Tongue (tissue), 2 donors: ENCODE data around the gene FAM210B. TPM values are rescaled to one million over a fixed set of nuclear protein-coding genes. Genes with fewer than 3 reads are reported as not detected.
"Not testable (repeated sequence)": the region's sequence is repeated elsewhere in the genome, so short reads cannot be mapped to it uniquely, and the experiment has no call there.

ENCODE experiments used
- DNase-seq: peaks from one replicate; pipeline ENCODE4 v3.0.0-alpha.2; 2015
- total RNA-seq: library from RNA; depleted of rRNA; stranded (reverse); fragments of >200 nt; gene quantifications from one replicate; pipeline ENCODE4 v1.2.3, GENCODE V29; 2014

Gene FAM210B, protein sequence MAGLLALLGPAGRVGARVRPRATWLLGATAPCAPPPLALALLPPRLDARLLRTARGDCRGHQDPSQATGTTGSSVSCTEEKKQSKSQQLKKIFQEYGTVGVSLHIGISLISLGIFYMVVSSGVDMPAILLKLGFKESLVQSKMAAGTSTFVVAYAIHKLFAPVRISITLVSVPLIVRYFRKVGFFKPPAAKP
- total RNA-seq, result 36.1 TPM

DNA sequence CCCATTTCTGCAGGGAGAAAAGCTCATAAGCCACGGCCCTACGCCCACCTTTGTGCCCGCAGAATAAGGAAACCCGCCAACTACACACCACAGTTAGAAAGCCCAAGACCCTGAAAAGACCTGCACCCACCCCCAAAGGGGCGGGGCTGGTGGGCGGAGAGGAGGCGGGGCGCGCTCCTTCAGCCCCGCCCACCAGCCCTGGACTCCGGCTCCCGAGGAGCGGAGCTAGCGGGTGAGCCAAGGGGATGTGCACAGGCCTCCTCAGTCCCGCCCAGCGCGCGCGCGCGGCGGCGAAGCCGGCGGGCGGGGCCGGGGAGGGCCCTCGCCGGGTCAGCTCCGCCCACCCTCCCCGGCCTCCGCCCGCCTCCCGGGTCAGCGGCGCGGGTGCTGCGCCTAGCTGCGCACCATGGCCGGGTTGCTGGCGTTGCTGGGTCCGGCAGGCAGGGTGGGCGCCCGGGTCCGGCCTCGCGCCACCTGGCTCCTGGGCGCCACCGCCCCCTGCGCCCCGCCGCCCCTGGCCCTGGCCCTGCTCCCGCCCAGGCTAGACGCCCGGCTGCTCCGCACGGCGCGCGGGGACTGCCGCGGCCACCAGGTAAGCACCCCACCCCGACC lies at the start of gene FAM210B:
FAM210B (plus strand) TSS at position 375 of the 612 bp plus-strand sequence; CDS start at position 407, 32 bp downstream.
- peak; percentile 95 for DNase-seq

DNA sequence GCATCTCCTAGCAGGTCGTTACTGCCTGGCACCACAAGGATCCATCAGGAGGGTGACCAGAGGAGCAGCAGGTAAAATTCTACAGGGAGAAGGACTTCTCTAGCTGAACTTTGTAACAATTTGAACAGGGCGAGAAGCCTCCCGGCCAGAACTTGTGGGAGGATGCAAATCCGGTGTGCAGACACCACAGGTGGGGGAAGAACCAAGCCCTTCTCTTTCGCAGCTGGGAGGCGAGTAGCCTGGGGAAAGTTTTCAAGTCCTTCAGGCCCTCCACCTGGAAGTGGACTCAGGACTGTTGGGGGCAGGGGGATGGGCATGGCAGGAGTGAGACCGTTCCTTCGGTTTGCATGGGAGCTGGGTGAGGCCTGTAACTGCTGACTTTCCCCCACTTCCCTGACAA lies 42.7 kb upstream of the FAM210B start:
- no peak for DNase-seq

DNA sequence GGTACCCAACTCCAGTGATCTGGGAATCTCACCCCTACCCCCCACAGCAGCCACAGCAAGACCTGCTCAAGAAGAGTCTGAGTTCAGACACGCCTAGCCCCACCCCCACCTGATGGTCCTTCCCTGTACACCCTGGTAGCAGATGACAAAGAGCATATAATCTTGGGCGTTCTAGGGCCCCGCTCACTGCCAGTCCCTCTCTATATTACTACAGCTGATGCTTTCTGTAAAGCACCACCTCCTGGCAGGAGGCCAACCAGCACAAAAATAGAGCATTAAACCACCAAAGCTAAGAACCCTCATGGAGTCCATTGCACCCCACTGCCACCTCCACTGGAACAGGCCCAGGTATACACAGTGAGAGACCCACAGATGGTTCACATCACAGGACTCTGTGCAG lies 42.3 kb upstream of the FAM210B start:
- no peak for DNase-seq

DNA sequence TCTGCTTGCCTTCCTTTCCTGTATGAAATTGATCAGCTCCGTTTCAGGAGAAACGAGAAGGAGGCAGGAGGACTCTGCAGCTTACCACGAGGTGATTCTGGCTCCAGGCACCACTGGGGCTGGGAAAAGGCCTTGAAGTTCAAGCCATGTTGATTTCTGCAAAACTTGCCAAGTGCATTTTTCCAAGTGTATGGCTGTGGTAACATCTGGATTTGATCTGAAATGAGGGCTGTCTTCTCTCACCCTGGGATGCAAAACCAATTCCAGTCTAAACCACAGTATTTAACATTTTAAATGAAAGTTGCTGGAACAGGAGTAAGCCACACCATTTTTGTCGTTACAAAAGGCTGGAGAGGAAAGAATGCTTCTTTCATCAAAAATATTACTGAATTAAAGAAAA lies 36.1 kb upstream of the FAM210B start:
- DNase-seq, result peak; percentile 31

DNA sequence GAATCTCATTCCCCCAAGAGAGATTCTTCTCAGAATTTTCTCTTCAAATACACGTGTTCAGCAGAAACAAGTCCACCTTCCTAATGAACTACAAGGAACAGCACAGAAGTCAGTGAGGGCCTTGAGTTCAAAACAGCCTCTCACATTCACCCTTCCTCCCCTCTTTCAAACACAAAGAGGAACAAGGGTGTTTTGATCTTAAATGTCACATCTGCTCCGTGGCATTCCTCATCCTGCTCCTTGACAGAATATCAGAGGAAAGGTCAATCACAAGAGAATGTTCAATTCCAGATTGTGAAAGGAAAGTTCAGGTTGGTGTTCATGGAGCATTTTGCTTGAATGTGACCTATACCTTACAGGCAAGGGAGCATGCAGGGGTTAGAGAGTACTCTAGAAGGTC lies 35.6 kb upstream of the FAM210B start:
- no peak for DNase-seq

DNA sequence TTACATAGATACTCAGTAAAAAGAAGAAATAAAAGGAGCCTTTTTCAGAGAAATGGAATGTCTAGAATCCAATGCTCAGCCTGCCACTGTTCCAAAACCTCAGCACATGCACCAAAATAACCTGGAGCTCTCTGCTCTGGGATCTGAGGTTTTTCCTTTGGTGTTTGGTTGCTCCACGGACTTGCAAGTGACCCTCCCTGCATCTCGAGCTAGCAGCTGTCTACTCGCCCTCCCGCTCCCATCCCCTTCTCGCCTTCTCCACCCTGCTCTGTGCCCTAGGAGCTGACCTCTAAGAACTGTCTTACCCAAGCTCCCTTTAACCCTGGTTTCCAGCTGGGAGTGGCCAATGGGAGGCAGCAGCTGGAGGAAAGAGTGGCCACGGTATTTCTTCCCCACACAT lies 35.1 kb upstream of the FAM210B start:
- DNase-seq, result no peak

DNA sequence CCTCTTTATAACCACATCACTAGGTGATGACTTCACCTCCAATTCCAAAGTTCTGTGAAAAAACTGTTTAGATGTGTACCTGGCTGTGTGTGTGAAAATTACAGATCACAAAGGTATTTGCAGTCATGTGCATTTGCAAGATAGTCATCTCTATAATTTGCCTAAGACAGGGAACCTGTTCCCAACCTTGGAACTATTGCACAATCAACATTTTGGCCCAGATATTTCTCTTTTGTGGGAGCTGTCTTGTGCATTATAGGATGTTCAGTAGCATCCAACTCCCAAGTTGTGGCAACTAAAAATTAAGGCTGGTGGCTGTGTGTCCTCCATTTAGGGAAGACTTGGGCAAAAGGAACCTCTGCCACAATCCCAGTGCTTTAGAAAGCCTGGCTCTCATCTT lies 34.0 kb upstream of the FAM210B start:
- DNase-seq, result no peak

DNA sequence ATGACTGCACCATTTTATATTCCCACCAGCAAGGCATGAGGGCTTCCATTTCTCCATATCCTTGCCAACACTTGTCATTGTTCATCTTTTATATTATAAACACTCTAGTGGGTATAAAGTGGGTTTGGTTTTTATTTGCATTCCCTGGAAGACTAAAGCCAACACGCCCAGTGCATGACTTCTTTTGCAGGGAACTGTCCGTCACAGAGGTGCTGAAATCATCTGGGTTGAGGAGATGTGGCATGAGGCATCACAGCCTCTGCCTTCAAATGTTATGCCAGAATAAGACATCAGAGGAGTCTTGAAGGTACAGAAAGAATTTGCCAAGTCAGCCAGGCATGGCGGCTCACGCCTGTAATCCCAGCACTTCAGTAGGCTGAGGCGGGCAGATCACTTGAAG lies 29.9 kb upstream of the FAM210B start:
- peak; percentile 75 for DNase-seq

DNA sequence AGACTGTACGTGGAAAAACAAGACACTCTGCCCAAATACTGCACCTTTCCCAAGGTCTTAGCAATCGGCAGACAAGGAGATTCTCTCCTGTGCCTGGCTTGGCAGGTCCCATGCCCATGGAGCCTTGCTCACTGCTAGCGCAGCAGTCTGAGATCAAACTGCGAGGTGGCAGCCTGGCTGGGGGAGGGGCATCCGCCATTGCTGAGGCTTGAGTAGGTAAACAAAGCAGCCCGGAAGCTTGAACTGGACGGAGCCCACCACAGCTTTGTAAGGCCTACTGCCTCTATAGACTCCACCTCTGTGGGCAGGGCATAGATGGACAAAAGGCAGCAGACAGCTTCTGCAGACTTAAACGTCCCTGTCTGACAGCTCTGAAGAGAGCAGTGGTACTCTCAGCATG lies 22.1 kb upstream of the FAM210B start:
- not testable (repeated sequence) for DNase-seq

DNA sequence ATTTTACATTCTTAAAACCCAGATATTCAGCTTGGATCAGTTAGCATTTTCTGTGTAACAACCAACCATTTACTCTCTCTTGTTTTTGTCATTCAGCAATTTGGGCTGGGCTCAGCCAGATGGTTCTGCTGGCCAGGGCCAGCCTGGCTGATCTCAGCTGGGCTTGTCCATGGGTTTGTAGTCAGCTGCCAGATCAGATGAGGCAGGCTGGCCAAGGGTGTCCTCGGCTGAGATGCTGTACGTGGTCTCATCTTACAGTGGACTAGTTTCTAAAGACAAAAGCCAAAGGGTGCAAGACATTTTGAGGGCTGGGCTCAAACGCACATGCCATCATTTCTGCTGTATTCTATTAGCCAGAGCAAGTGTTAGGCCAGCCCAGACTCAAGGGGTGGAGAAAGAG lies 16.0 kb upstream of the FAM210B start:
- DNase-seq, result no peak

DNA sequence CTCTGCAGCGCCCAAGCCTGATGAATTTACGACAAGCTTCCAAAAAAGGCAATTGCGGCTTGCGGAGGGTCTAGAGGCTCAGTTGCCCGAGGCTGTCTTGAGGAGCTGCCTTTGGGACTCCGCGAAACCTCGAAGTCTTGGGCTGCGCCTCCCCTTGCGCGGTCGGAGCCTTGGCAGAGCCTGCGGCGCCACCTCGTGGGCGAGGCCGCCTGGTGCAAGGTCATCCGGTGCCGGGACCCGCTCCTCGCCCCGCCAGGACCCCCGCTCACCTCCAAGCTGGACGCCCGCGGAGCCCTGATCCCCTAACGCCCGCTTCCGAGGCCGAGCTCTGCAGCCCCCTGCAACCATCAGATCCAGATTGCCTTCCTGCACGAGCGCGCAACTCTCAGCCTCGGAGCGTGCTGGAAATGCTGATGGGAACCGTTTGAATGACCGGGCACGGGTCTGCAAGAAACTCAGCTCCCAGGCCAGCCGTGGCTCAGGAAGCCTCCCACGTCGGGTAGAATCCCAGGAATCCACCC lies 14.9 kb upstream of the FAM210B start:
- DNase-seq, result peak; percentile 37

DNA sequence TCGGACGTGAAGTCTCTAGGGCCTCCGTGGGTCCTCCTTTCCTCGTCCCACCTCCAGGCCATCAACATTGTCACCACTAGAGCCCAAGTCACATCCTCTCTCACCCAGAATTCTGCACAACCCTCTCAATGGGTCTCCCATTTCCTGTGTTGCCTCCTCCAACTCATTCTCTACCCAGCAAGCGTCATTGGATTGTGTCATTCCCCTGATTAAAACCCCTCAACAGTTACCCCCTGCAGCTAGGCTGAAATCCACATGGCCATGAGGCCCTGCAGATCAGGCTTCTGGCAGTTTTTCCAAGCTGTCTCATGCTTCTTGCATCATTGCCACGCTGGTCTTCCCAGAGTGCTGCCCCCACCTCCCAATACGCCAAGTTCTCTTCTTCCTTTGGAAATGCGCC lies 12.9 kb upstream of the FAM210B start:
- no peak for DNase-seq

DNA sequence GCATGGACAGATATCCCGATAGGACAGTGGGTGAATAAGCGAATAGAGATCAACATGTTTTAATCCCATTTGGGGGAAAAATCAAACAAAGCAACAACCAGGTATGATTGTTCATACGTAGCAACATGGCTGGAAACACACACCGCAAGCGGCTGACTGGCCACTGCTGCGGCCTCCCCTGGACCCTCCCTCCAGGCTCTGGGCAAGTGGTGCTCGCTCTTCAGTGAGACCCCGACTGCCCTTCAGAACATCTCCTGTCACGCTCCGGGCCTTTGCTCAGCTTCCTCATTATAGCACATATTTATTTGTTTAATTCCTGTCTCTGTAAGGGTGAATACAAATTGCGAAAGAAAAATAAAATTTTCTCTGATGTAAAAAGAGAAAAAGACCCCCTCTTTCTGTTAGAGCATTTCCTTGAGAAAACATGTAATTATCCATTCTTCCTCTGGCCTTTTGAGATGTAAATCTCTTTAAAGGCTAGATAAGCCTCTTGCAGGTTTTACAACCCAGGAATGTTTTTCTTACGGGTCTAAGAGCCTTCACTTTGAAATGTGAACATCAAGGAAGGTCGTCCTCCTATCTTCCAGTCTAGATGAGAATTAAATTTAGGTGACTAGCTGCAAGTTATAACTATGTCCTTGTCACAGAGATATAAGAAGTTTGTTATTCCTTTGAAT lies 11.0 kb upstream of the FAM210B start:
- DNase-seq, result no peak

DNA sequence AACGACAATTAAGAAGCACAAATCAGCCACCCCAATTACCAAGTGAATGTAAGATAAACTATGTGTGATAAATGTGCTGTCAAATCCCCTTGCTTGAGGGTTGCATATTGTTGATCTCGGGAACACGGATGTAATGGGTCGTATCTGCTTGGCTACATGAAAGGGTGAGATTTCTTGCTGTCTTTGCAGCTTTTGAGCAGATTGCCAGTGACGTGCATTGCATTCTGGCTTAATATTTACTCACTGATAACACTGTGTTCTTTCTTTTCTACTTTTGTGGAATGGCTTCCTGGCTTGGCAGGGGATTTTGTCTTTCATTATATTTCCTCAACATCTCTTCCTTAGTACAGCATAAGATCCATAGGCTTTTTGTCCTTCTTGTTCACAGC lies 10.5 kb upstream of the FAM210B start:
- DNase-seq, result no peak

DNA sequence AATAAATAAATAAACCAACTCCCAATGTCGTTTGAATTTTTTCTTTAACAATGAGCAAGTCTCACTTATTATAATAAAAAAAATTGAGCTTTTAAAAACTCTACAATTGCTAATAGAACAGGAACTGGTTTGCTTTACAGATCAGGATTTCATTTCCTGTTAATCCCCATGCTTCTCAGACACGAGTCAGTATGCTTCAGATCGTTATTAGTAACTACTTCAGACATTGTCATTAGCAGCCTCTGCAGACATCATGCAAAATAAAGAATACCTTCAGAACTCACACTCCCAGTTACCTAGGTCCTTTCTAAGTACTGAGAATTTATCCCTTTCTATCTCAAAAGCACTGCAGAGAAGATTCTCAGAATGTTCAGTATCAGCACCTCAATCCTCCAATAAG lies 10.0 kb upstream of the FAM210B start:
- DNase-seq, result no peak

DNA sequence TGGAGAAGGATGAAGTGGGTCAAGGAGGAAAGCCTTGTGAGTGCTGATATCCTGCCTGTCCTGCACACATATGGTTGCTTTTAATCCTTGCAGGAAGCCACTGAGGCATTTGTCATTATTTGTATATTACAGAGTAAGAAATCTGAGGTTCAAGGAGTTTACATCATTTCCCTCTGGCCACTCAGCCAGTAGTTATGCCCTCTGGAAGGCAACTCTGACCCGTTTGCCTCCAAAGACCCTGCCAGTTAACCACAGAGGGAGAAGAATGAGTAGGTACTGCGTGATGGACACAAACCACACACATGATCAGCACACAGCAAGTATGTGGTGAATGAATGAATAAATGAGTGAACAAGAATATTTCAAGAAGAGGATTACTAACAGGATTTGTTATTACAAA lies 7.9 kb upstream of the FAM210B start:
- no peak for DNase-seq

DNA sequence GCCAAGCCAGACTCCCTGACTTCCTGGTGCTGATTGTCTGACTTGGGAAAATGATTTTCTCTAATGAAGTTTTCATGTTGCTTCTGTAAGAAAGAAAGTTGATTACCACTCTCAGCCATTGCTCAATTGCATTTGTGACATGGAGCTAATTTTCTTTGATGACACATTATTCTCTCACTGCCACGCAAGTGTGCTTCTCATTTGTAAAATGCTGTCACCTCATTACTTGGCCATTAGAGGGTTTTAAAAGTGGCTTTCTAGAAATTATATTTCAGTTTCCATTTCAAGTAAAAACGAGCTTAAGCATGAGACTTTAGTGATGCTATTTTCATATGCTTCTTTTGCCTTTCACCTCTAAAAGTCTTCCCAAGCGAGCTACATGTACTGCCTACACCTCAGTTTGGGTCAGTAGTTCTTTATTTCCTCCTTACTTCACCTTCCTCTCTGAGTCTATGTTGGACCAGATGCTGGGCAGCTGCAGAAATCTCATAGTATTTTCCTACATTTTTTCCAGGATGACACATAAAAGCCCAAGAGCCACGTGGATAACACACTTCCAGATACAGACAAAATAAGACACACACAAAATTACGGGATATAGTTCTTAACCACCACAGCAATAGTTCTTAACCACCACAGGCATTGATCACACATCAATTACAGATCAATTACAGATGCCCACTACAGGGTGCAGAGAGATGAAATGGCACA lies 6.3 kb upstream of the FAM210B start:
- no peak for DNase-seq

DNA sequence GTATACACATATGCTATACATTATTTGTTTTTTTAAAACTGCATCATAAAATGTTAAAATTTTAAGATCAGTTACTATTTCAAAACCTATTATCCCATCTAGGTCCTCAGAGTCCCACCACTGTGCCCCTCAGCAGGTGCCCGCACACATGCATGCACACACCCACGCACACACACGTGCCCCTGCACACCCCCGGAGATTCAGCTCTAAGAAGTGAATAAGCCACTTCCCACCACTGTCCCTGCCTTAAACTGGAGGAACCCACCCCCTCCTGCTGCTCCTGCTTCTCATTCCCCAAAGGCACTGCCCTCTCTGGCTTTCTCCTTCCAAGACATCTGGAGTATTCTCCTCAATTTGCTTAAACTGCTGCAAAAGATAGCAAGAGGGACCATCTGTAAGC lies 5.4 kb upstream of the FAM210B start:
- no peak for DNase-seq

DNA sequence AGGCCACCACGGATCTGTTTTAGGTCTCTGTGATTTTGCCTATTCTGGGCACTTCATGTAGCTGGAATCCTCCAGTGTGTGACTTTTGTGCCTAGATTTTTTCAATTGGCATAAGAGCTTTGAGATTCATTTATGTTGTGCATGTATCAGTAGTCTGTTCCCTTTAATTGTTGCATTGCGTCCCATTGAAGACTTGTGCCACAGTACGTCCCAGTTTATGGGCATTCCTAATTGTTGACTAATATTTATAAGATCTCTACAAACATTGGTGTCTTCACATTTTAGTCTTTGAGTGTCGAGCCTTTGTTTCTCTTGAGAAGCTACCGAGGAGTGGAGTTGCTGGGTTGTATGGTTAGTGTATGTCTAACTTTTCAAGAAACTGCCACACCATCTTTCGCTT lies 704 bp upstream of the FAM210B start:
- DNase-seq, result no peak

DNA sequence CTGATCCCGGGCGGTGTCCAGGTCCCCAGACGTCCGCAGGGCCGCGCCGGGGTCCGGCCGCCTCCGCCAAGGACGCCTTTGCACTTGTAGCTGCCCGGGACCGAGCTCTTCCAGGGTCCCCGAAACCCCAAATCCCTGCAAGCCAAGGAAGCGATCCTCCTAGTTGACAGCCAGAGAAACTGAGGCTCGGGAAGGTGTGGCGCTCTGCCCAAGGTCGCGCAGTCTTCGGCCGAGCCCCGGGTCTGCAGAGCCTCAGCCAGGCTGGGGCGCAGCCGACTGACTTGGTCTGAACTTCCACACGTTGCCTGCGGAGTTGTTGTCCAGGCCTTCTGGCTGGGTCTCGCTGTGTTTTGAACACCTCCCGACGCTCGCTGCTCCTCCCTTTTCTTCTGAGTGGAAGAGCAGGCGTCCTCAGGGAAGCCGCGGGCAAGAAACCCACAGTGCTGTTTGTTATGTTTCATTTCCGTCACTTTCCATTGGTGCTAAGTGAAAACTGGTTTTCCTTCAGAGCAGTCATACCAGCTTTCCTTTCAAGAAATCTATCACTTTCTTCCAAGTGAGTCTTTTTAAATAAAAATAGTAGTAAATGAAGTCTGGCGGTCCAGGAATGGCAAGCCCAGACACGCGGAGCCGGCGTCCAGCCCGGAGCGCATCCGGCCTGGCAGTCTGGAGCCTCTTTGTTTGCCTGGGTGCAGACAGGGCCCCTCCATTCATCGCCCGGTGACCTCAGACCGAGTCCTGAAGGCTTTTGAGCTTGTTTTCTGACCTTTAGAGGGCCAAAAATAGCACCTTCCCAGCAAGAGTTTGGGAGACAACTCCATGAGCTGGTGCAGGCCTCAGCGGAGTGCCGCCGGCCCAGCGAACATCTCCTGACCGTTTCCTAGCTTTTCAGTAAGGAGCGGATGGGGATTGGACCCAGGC lies 698 bp downstream of the FAM210B start:
- DNase-seq, result peak; percentile 78

DNA sequence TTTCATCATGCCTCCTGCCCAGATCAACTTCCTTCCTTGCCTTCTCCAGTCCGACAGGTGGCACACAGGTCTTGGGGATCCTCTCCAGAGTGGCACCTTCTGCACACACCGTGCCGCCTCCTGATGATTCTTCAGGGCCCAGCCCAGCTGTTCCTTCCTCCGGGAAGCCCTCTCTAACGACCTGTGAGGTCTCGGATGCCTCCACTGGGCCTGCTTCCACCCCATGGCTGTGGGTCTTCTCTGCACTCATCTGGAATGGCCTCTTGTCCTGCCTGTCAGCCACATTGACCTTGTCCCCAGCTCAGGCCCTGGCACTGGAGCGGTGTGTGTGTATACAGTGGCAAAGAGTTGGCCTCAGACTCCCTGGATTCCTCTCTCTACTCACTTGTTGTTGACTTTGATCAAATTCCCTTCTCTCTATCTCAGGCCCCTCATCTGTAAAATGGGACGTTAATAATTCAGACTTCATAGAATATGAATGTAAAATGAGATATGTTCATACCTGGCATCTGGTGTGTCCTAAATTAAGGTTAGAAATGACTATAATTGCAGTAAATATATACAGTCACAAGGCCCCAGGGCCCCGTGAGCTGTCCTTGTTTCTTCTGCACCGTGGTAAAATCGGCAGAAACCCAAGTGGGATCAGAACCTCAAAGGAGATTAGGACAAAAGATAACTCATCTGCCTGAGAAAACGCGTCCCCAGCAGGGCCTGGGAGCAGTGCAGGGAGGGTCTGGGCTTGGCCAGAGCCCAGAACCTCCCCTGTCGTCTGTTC lies 1.5 kb downstream of the FAM210B start:
- no peak for DNase-seq
